HEK293 (cell line): ENCODE data around the gene RAB11A.

Experiments used
- ZBTB17 ChIP-seq: fragments of 450-650 bp; formaldehyde crosslinking; IDR thresholded peaks from 2 replicates; pipeline ENCODE4 v1.5.1; 2016; ENCODE audit warnings: missing biosample characterization, missing genetic modification characterization
- ZBTB7A ChIP-seq: fragments of 450-650 bp; formaldehyde crosslinking; IDR thresholded peaks from 2 replicates; pipeline ENCODE4 v1.5.1; 2016; ENCODE audit warnings: low read depth, missing biosample characterization, missing genetic modification characterization
- ZFP41 ChIP-seq: fragments of 450-650 bp; formaldehyde crosslinking; IDR thresholded peaks from 2 replicates; pipeline ENCODE4 v1.5.1; 2016; ENCODE audit warnings: missing biosample characterization, missing genetic modification characterization, borderline replicate concordance
- ZNF335 ChIP-seq: fragments of 450-650 bp; formaldehyde crosslinking; conservative IDR thresholded peaks from 2 replicates; pipeline ENCODE4 v1.5.1; 2016; ENCODE audit warnings: missing biosample characterization, missing genetic modification characterization
- ZNF391 ChIP-seq: fragments of 450-650 bp; formaldehyde crosslinking; IDR thresholded peaks from 2 replicates; pipeline ENCODE4 v1.5.1; 2016; ENCODE audit warnings: low read depth, missing biosample characterization, missing genetic modification characterization, borderline replicate concordance
- ZNF510 ChIP-seq: fragments of 450-650 bp; formaldehyde crosslinking; IDR thresholded peaks from 2 replicates; pipeline ENCODE4 v1.5.1; 2018; ENCODE audit warnings: mild to moderate bottlenecking, missing genetic modification characterization, missing biosample characterization; ENCODE audit not compliant: insufficient replicate concordance
- ZNF76 ChIP-seq: fragments of 450-650 bp; formaldehyde crosslinking; IDR thresholded peaks from 2 replicates; pipeline ENCODE4; 2016; ENCODE audit warnings: low read depth, missing biosample characterization, missing genetic modification characterization, borderline replicate concordance
- ZNF792 ChIP-seq: fragments of 450-650 bp; formaldehyde crosslinking; IDR thresholded peaks from 2 replicates; pipeline ENCODE4 v1.5.1; 2016; ENCODE audit warnings: missing biosample characterization, missing genetic modification characterization
- TF ChIP-seq, protein P1 (sequence below): fragments of 450-650 bp; formaldehyde crosslinking; IDR thresholded peaks from 2 replicates; pipeline ENCODE4 v1.5.1; 2016; ENCODE audit warnings: missing biosample characterization, missing genetic modification characterization
- TF ChIP-seq, protein P2 (sequence below): fragments of 450-650 bp; formaldehyde crosslinking; IDR thresholded peaks from 2 replicates; pipeline ENCODE4 v1.5.1; 2016; ENCODE audit warnings: missing biosample characterization, missing genetic modification characterization
- TF ChIP-seq, protein P3 (sequence below): fragments of 450-650 bp; formaldehyde crosslinking; IDR thresholded peaks from 2 replicates; pipeline ENCODE4 v1.5.1; 2016; ENCODE audit warnings: missing biosample characterization, missing genetic modification characterization

DNA sequence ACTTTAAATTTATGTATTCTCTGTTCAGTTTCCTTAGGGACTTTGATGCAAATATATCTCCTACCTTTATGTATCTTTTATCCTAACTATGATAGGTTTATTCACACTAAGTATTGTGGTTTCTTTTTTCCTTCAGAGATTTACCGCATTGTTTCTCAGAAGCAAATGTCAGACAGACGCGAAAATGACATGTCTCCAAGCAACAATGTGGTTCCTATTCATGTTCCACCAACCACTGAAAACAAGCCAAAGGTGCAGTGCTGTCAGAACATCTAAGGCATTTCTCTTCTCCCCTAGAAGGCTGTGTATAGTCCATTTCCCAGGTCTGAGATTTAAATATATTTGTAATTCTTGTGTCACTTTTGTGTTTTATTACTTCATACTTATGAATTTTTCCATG, 18.3 kb downstream of the RAB11A start:
- TF ChIP-seq, protein P1, sequence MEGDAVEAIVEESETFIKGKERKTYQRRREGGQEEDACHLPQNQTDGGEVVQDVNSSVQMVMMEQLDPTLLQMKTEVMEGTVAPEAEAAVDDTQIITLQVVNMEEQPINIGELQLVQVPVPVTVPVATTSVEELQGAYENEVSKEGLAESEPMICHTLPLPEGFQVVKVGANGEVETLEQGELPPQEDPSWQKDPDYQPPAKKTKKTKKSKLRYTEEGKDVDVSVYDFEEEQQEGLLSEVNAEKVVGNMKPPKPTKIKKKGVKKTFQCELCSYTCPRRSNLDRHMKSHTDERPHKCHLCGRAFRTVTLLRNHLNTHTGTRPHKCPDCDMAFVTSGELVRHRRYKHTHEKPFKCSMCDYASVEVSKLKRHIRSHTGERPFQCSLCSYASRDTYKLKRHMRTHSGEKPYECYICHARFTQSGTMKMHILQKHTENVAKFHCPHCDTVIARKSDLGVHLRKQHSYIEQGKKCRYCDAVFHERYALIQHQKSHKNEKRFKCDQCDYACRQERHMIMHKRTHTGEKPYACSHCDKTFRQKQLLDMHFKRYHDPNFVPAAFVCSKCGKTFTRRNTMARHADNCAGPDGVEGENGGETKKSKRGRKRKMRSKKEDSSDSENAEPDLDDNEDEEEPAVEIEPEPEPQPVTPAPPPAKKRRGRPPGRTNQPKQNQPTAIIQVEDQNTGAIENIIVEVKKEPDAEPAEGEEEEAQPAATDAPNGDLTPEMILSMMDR (tag by site-specific recombination) = no peak
- no peak for TF ChIP-seq ZFP41 (tag by site-specific recombination)
- TF ChIP-seq, protein P2, sequence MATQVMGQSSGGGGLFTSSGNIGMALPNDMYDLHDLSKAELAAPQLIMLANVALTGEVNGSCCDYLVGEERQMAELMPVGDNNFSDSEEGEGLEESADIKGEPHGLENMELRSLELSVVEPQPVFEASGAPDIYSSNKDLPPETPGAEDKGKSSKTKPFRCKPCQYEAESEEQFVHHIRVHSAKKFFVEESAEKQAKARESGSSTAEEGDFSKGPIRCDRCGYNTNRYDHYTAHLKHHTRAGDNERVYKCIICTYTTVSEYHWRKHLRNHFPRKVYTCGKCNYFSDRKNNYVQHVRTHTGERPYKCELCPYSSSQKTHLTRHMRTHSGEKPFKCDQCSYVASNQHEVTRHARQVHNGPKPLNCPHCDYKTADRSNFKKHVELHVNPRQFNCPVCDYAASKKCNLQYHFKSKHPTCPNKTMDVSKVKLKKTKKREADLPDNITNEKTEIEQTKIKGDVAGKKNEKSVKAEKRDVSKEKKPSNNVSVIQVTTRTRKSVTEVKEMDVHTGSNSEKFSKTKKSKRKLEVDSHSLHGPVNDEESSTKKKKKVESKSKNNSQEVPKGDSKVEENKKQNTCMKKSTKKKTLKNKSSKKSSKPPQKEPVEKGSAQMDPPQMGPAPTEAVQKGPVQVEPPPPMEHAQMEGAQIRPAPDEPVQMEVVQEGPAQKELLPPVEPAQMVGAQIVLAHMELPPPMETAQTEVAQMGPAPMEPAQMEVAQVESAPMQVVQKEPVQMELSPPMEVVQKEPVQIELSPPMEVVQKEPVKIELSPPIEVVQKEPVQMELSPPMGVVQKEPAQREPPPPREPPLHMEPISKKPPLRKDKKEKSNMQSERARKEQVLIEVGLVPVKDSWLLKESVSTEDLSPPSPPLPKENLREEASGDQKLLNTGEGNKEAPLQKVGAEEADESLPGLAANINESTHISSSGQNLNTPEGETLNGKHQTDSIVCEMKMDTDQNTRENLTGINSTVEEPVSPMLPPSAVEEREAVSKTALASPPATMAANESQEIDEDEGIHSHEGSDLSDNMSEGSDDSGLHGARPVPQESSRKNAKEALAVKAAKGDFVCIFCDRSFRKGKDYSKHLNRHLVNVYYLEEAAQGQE = no peak
- no peak for TF ChIP-seq ZNF391 (tag by site-specific recombination)
- no peak for TF ChIP-seq ZNF335 (tag by site-specific recombination)
- no peak for TF ChIP-seq ZBTB7A (tag by site-specific recombination)
- TF ChIP-seq ZNF76 (tag by site-specific recombination) = no peak
- TF ChIP-seq ZNF510 (tag by site-specific recombination) = no peak
- TF ChIP-seq ZNF792 (tag by site-specific recombination) = no peak
- TF ChIP-seq, protein P3, sequence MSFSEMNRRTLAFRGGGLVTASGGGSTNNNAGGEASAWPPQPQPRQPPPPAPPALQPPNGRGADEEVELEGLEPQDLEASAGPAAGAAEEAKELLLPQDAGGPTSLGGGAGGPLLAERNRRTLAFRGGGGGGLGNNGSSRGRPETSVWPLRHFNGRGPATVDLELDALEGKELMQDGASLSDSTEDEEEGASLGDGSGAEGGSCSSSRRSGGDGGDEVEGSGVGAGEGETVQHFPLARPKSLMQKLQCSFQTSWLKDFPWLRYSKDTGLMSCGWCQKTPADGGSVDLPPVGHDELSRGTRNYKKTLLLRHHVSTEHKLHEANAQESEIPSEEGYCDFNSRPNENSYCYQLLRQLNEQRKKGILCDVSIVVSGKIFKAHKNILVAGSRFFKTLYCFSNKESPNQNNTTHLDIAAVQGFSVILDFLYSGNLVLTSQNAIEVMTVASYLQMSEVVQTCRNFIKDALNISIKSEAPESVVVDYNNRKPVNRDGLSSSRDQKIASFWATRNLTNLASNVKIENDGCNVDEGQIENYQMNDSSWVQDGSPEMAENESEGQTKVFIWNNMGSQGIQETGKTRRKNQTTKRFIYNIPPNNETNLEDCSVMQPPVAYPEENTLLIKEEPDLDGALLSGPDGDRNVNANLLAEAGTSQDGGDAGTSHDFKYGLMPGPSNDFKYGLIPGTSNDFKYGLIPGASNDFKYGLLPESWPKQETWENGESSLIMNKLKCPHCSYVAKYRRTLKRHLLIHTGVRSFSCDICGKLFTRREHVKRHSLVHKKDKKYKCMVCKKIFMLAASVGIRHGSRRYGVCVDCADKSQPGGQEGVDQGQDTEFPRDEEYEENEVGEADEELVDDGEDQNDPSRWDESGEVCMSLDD (tag by site-specific recombination) = no peak
- no peak for TF ChIP-seq ZBTB17
